Measurements from ENCODE around the gene GPR78.
"Not testable (repeated sequence)": the region's sequence is repeated elsewhere in the genome, so short reads cannot be mapped to it uniquely, and the experiment has no call there.

GPR78 gene

DNA sequence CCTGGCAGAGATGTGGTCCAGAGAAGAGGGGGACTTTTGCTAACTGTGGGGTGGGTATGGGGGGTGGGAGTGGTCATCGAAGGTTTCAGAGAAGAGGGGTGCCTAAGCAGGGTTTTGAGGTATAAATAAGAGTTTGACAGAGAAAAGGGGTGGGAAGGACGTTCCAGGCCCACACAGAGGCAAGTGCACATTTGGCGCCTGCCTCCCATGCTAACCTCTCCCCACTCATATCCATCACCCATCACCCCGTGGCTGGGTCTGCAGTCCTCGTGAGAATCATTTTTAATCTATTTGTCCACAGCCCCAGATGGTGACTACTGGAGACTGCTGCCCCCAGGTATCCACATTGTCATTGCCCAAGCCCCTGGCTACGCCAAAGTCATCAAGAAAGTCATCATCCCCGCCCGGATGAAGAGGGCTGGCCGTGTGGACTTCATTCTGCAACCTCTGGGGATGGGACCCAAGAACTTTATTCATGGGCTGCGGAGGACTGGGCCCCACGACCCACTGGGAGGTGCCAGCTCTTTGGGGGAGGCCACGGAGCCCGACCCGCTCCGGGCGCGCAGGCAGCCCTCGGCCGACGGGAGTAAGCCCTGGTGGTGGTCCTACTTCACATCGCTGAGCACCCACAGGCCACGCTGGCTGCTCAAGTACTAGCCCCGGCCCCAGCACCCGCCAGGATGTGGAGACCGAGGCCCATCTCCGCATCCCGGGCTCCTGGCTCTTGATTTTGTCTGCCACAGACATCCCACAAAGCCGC, 38.9 kb downstream of the GPR78 start:
- no peak for FAIRE-seq

DNA sequence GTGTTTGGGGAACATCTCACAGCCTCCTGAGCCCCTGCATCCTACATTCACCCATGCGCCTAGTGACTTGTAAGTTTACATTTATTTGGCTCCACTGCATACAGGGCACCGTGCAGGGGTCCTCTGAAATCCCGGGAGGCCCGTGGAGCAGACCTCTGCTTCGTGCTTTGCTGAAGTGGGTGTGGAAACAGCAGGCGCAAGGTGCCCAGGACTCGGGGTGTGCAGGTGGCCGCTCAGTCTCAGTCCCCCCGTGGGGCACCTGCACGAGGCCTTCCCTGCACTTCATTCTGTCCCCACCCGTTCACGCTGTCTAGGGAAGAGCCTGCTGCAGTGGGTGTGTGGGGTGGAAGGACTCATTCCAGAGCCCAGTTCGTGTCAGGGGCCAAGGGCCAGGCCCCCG, 40.9 kb downstream of the GPR78 start:
- FAIRE-seq, result not testable (repeated sequence)

DNA sequence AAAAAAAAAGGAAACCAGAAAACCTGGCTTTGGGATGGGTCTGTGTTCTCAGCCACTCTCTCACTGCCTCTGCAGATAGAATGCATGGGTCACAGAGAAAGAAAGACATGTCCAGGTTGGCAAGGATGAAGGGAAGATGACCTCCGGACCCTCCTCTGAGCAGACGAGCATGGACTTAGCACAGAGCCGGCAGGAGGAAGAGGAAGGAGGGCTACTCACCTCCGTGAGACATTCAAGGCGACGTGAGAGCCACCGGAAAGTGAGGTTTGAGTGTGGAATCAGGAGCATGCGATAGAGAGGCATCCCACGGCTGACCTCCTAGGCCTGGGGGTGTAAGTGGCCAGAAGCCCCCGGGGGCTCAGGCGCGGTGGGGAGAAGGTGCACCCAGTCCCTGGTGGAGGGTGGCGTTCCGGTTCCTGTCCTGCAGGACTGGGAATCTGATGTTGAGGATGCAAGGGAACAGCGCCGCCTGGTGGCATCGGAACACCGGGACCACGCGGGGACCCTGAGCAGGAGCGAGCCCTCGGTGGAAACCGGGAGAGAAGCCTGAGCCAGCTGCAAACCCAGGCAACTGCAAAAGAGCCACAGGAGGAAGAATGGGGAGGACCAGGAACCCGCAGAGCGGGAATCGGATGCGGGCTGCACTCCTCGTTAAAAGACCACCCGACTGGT, 44.5 kb downstream of the GPR78 start:
- not testable (repeated sequence) for FAIRE-seq

DNA sequence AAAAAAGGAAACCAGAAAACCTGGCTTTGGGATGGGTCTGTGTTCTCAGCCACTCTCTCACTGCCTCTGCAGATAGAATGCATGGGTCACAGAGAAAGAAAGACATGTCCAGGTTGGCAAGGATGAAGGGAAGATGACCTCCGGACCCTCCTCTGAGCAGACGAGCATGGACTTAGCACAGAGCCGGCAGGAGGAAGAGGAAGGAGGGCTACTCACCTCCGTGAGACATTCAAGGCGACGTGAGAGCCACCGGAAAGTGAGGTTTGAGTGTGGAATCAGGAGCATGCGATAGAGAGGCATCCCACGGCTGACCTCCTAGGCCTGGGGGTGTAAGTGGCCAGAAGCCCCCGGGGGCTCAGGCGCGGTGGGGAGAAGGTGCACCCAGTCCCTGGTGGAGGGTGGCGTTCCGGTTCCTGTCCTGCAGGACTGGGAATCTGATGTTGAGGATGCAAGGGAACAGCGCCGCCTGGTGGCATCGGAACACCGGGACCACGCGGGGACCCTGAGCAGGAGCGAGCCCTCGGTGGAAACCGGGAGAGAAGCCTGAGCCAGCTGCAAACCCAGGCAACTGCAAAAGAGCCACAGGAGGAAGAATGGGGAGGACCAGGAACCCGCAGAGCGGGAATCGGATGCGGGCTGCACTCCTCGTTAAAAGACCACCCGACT, 50.2 kb downstream of the GPR78 start:
- FAIRE-seq, result not testable (repeated sequence)

DNA sequence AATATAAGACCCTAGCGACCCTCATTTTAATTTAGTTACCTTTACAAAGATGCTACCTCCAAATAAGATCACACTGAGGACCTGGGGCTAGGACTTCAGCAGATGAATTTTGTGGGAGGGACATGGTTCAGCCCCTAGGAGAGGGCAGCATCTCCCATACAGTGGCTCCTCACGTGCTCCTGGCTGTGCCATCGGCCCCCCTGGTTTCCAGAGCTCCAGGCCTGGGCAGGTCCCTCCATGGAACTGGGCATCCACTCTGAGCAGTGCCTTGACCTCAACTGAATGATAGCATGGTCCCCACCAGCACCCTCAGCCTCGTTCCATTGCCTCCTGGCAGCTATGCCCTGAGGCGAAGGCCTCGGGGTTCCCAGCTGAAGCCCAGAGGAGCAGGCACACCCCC, 51.7 kb downstream of the GPR78 start:
- not testable (repeated sequence) for FAIRE-seq

DNA sequence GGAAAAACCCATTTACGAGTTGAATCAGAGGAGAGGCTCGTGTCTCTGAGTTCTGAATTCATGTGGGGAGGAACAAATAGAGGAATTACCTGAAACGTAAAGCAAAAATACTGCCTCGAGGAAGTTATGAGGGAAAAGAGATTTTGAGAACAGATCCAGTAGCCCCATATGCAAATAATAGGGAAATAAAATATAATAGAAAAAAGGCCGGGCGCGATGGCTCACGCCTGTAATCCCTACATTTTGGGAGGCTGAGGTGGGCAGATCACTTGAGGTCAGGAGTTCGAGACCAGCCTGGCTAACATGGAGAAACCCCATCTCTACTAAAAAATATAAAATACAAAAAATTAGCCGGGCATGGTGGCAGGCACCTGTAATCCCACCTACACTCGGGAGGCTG, 54.6 kb downstream of the GPR78 start:
- not testable (repeated sequence) for FAIRE-seq

DNA sequence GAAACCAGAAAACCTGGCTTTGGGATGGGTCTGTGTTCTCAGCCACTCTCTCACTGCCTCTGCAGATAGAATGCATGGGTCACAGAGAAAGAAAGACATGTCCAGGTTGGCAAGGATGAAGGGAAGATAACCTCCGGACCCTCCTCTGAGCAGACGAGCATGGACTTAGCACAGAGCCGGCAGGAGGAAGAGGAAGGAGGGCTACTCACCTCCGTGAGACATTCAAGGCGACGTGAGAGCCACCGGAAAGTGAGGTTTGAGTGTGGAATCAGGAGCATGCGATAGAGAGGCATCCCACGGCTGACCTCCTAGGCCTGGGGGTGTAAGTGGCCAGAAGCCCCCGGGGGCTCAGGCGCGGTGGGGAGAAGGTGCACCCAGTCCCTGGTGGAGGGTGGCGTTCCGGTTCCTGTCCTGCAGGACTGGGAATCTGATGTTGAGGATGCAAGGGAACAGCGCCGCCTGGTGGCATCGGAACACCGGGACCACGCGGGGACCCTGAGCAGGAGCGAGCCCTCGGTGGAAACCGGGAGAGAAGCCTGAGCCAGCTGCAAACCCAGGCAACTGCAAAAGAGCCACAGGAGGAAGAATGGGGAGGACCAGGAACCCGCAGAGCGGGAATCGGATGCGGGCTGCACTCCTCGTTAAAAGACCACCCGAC, 55.8 kb downstream of the GPR78 start:
- not testable (repeated sequence) for FAIRE-seq

Measured in TTC549 (cell line).